Right lobe of liver (tissue), 4 donors: ENCODE results near the gene GCC2.

ENCODE experiments used
- POLR2A ChIP-seq: fragments of 450-650 bp; IDR thresholded peaks from one replicate; pipeline ENCODE4 v1.6.1; 2017; ENCODE audit warnings: antibody characterized with exemption, mild to moderate bottlenecking
- TF ChIP-seq, protein P1 (sequence below), 4 donors: fragments of 200-600 bp in 3 of 4; fragments of 450-650 bp in 1 of 4; IDR thresholded peaks; one replicate each; pipeline versions ENCODE4 v1.5.1 to v1.8.0; 2016 to 2022; ENCODE audit warnings: antibody characterized with exemption in 4 of 4, mild to moderate bottlenecking in 2 of 4
- donor health status: DM: no; HTN: no; CAD: no.
- donor health status: DM: no; HTN: no; CAD: no.
- donor health status: DM: no; HTN: yes; CAD: no.

DNA sequence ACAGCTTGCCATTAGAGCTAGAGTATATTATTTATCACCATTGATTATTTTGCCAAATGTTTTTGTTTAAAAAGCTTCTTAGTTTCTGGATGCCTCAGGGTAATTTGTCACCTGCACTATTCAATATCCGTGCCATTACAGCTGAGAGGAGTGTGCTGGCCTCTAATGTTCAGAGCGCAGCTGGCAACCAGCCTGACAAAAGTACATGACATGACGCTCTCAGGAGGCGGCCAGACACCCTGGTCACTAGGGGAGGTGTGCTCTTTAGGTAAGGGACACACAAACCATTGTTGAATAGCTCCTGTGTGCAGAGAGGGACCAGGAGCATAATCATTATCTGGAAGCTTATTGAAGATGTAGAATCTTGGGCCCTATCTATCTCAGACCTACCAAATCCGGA is 105.5 kb downstream of the GCC2 start:
- TF ChIP-seq, protein P1, sequence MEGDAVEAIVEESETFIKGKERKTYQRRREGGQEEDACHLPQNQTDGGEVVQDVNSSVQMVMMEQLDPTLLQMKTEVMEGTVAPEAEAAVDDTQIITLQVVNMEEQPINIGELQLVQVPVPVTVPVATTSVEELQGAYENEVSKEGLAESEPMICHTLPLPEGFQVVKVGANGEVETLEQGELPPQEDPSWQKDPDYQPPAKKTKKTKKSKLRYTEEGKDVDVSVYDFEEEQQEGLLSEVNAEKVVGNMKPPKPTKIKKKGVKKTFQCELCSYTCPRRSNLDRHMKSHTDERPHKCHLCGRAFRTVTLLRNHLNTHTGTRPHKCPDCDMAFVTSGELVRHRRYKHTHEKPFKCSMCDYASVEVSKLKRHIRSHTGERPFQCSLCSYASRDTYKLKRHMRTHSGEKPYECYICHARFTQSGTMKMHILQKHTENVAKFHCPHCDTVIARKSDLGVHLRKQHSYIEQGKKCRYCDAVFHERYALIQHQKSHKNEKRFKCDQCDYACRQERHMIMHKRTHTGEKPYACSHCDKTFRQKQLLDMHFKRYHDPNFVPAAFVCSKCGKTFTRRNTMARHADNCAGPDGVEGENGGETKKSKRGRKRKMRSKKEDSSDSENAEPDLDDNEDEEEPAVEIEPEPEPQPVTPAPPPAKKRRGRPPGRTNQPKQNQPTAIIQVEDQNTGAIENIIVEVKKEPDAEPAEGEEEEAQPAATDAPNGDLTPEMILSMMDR (IDR thresholded peaks at IDR 0.05) = no peak
- TF ChIP-seq POLR2A = no peak
